ENCODE data around the gene NPL.

Gene NPL

DNA sequence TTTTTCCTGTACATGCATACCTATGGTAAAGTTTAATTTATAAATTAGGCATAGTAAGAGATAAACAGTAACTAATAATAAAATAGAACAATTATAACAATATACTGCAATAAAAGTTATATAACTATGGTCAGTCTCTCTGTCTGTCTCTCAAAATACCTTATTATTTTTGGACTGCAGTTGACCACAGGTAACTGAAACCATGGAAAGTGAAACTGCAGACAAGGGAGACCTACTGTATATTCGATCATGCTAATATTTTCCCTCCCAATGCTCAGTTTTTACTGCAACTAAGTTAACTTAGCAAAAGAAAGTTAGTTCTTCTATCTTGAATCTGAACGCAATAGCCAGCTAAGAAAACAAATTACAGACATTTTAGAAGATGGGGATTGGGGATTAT, 37.3 kb downstream of the NPL start:
- no peaks in the 10 kb centered on the region for H3K4me1 ChIP-seq (ENCODE audit: control insufficient read depth, insufficient read depth, low read length)
- no peak overlapping the region for H3K4me3 ChIP-seq (ENCODE audit: low read length)
- H3K27me3 ChIP-seq (replicated peaks; ENCODE audit: control insufficient read depth, insufficient read depth, low read length), result no peaks in the 10 kb centered on the region
- H3K9me3 ChIP-seq (ENCODE audit: control insufficient read depth, low read length), result no peaks in the 10 kb centered on the region
- no peak for DNase-seq (ENCODE audit: low read depth)
- no peak overlapping the region for H3K9ac ChIP-seq (ENCODE audit: low read length)
- H3K36me3 ChIP-seq (ENCODE audit: control insufficient read depth, insufficient read depth, low read length, severe bottlenecking), result peaks cover 51% of the 10 kb centered on the region

DNA sequence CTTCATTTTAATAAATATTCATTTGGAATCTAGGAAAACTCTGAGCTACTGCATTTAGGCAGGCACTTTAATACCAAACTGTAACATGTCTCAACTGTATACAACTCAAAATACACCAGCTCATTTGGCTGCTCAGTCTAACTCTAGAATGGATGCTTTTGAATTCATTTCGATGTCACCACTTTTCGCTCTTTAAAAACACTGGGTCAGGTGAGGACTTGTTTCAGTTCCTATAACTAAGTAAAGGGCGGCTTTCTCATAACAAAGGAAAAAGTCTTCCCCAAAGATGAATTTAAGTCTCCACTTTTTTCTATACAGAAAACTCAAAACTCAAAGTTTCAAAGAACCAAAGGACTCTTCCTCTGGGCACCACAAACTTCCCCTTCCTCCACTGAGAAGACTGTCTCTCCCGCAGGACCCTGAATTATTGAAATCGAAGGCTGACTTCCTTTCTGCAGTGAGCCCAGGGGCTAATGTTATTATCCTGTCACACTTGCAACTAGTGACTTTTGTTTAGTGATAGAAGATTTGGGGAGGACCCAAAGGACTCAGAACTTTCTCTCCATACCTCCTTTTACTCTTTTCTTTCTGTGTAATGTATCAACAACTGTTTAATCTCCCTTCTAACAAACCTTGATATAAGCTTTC, 39.8 kb downstream of the NPL start:
- Histone ChIP-seq H3K36me3 (ENCODE audit: control insufficient read depth, insufficient read depth, low read length, severe bottlenecking) (peaks cover 41% of the 10 kb centered on the region), H3K4me1 (ENCODE audit: control insufficient read depth, insufficient read depth, low read length) (no peaks in the 10 kb centered on the region), H3K4me3 (ENCODE audit: low read length) (no peak overlapping the region), H3K9ac (ENCODE audit: low read length) (no peak overlapping the region), H3K27me3 (replicated peaks; ENCODE audit: control insufficient read depth, insufficient read depth, low read length) (no peaks in the 10 kb centered on the region), H3K9me3 (ENCODE audit: control insufficient read depth, low read length) (no peaks in the 10 kb centered on the region)
- no peak for DNase-seq (ENCODE audit: low read depth)

DNA sequence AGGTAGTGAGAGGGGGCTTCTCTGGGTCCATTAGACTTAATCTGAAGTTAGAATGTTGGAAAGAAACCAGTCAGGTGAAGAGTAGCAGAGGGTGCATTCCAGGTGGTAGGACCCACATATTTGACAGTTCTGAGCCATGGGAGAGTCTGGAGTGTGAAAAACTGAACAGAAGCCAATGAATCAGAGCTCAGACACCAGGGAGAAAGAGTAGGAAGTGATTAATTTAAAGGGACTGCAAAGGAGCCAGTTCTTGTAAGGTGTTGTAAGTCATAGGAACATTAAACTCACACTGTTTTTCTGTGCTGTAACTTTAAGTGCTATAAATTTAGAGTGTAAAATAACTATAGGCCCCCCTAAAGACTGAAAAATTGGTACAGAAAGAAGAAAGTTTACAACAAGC, 43.7 kb downstream of the NPL start:
- Histone ChIP-seq H3K9ac (ENCODE audit: low read length) (no peak overlapping the region), H3K27me3 (replicated peaks; ENCODE audit: control insufficient read depth, insufficient read depth, low read length) (no peaks in the 10 kb centered on the region), H3K9me3 (ENCODE audit: control insufficient read depth, low read length) (no peaks in the 10 kb centered on the region), H3K4me3 (ENCODE audit: low read length) (no peak overlapping the region), H3K4me1 (ENCODE audit: control insufficient read depth, insufficient read depth, low read length) (no peaks in the 10 kb centered on the region), H3K36me3 (ENCODE audit: control insufficient read depth, insufficient read depth, low read length, severe bottlenecking) (peaks cover 19% of the 10 kb centered on the region)
- DNase-seq (ENCODE audit: low read depth), result no peak

DNA sequence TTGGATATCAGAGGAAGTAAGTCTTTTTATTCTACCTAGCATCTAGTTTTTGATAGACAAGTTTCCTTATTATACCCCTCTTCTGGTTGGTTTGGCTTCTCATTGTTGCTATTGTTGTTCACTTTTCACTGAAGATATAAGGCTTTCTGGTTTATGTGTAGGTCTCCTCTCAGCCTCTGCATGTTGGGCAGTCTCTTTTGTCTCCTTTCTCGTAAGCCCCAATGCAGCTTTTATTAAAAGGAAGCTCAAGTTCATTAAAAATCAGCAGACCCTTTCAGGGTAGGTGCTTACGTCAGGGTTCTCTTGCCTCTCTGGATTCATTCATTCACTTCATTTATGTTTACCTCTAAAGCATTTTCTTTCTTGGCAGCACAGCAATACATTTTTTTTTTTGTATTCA, 44.8 kb downstream of the NPL start:
- Histone ChIP-seq H3K4me1 (ENCODE audit: control insufficient read depth, insufficient read depth, low read length) (no peaks in the 10 kb centered on the region), H3K4me3 (ENCODE audit: low read length) (no peak overlapping the region), H3K27me3 (replicated peaks; ENCODE audit: control insufficient read depth, insufficient read depth, low read length) (no peaks in the 10 kb centered on the region), H3K9me3 (ENCODE audit: control insufficient read depth, low read length) (no peaks in the 10 kb centered on the region), H3K9ac (ENCODE audit: low read length) (no peak overlapping the region), H3K36me3 (ENCODE audit: control insufficient read depth, insufficient read depth, low read length, severe bottlenecking) (peaks cover 8% of the 10 kb centered on the region)
- DNase-seq (ENCODE audit: low read depth), result no peak

DNA sequence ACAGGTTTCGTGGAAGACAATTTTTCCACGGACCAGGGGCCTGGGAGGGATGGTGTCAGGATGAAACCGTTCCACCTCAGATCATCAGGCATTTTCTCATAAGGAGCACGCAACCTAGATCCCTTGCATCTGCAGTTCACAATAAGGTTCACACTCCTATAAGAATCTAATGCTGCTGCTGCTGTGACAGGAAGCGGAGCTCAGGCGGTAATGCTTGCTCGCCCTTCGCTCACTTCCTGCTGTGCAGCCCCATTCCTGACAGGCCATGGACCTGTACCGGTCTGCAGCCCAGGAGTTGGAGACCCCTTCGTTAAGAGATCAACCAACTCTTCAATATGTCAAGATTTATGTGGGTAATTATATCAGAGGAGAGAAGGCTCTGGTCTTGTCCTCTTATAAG, 46.2 kb downstream of the NPL start:
- Histone ChIP-seq H3K9me3 (ENCODE audit: control insufficient read depth, low read length) (no peaks in the 10 kb centered on the region), H3K27me3 (replicated peaks; ENCODE audit: control insufficient read depth, insufficient read depth, low read length) (no peaks in the 10 kb centered on the region), H3K4me3 (ENCODE audit: low read length) (no peak overlapping the region), H3K4me1 (ENCODE audit: control insufficient read depth, insufficient read depth, low read length) (peaks cover 4% of the 10 kb centered on the region), H3K9ac (ENCODE audit: low read length) (no peak overlapping the region), H3K36me3 (ENCODE audit: control insufficient read depth, insufficient read depth, low read length, severe bottlenecking) (no peaks in the 10 kb centered on the region)
- no peak for DNase-seq (ENCODE audit: low read depth)

DNA sequence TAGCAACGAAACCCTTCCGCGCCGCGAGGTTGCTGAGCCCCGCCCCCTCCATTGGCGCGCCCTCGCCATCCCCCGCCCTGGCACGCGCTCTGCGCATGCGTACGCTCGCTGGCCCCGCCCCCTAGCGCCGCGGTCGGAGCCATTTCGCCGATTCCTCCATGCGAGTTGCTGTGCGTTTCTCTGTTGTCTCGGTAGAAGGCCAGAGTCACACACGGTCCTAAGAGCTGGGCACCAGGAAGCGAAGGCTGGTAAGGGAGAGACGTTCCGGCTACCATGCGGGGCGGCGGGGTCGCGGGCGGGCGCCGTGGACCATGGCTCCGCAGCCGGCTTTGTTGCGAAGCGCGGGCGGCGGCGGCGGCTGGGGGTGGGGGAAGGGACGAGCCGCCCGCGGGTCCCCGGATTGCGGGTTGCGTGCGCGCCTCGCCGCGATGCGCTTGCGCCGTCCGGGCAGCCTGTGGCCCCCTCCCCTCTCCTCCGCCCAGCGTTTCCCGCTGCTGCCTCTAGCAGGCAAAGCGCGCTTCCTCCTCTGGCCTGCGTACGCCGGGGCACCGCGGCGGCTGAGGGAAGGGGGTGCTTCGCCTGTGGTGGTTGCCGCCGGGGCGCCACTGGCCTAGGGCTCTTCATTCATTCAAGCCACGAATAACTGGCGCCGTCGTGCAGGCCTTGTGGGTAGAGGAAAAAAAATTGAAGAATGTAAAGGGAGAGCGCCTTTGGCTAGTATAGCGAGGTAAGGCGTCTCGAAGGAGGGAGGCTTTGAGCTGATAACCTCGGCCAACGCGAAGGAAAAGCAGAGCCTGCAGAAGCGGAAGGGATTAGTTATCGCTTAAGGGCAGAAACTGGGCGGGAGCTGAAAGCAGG, 49.9 kb downstream of the NPL start, which contains the start of gene DHX9:
Gene DHX9, plus strand, starts transcription at position 139 of the 858 bp plus-strand sequence. CDS start 3,220 bp downstream, outside the sequence.
- Histone ChIP-seq H3K36me3 (ENCODE audit: control insufficient read depth, insufficient read depth, low read length, severe bottlenecking) (peaks cover 21% of the 10 kb centered on the region), H3K27me3 (replicated peaks; ENCODE audit: control insufficient read depth, insufficient read depth, low read length) (no peaks in the 10 kb centered on the region), H3K9ac (ENCODE audit: low read length) (peak within 1 kb of the TSS; percentile 97), H3K4me3 (ENCODE audit: low read length) (peak within 1 kb of the TSS; percentile 91), H3K9me3 (ENCODE audit: control insufficient read depth, low read length) (no peaks in the 10 kb centered on the region), H3K4me1 (ENCODE audit: control insufficient read depth, insufficient read depth, low read length) (peaks cover 27% of the 10 kb centered on the region)
- peak; percentile 96 for DNase-seq (ENCODE audit: low read depth)

DNA sequence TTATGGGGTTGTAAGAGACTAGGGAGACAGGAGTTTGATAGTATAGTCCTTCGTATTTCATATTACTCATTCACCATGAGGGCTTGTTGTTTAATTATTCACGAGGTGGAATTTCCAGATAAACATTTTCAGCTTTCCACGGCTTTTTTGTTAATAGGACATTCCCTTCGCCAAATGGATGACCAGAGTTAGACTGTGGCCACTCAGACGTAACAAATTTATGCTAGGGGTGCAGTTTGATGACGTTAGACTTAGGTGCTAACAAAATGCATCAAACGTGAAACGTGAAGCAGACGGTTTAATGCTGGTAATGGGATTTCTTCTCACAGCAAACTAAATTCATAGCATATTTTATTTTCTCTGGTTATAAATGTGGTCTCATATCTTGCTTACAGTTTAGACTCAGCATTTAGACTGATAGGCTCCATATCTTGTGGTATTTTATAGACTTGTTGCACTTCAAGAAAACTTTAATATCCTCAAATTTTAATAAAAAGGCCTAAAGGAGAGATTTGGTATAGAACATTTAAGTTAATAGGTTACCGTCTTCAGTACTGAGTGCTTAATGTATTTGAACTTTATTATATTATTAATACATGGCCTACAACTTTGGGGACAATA, 51.9 kb downstream of the NPL start:
- peaks cover 41% of the 10 kb centered on the region for H3K36me3 ChIP-seq (ENCODE audit: control insufficient read depth, insufficient read depth, low read length, severe bottlenecking)
- H3K4me1 ChIP-seq (ENCODE audit: control insufficient read depth, insufficient read depth, low read length), result peaks cover 27% of the 10 kb centered on the region
- H3K9ac ChIP-seq (ENCODE audit: low read length), result no peak overlapping the region
- no peaks in the 10 kb centered on the region for H3K27me3 ChIP-seq (replicated peaks; ENCODE audit: control insufficient read depth, insufficient read depth, low read length)
- H3K9me3 ChIP-seq (ENCODE audit: control insufficient read depth, low read length), result no peaks in the 10 kb centered on the region
- H3K4me3 ChIP-seq (ENCODE audit: low read length), result peak overlapping the region; percentile 91
- peak; percentile 32 for DNase-seq (ENCODE audit: low read depth)

DNA sequence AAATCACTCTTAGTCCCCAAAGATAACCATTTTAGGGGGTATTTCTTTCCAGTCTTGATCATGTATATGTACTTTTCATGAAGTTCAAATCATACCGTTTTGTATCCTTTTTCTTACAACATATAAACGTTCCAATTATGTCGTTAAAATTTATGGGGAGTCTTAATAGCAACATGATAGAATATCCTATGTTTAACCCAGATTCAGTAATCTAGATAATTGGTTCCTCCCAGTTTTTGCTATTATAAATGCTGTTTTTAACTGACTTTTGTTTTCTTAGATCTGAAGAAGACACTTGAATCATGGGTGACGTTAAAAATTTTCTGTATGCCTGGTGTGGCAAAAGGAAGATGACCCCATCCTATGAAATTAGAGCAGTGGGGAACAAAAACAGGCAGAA, 52.7 kb downstream of the NPL start:
- Histone ChIP-seq H3K9me3 (ENCODE audit: control insufficient read depth, low read length) (no peaks in the 10 kb centered on the region), H3K4me3 (ENCODE audit: low read length) (peak overlapping the region; percentile 91), H3K4me1 (ENCODE audit: control insufficient read depth, insufficient read depth, low read length) (peaks cover 27% of the 10 kb centered on the region), H3K9ac (ENCODE audit: low read length) (peak overlapping the region; percentile 42), H3K36me3 (ENCODE audit: control insufficient read depth, insufficient read depth, low read length, severe bottlenecking) (peaks cover 49% of the 10 kb centered on the region), H3K27me3 (replicated peaks; ENCODE audit: control insufficient read depth, insufficient read depth, low read length) (no peaks in the 10 kb centered on the region)
- DNase-seq (ENCODE audit: low read depth), result no peak

DNA sequence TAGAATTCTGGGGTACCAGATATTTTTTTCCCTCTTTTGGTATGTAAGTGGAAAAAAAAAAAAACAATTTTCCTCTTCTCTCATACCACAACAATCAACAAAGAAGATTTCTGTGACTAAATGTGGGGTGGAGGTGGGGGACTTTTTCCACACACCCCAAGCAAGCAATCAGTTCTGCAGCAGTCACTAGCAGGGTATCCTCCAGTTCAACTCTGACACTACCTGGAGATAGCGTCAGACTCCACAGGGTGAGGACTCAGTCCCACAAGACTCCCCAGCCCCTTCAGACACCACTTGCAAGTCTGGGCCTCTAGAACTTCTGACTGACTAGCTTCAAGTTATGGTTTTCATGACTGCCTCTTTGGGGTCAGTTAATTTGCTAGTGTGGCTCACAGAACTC, 55.8 kb downstream of the NPL start:
- Histone ChIP-seq H3K36me3 (ENCODE audit: control insufficient read depth, insufficient read depth, low read length, severe bottlenecking) (peaks cover 80% of the 10 kb centered on the region), H3K4me3 (ENCODE audit: low read length) (no peak overlapping the region), H3K9ac (ENCODE audit: low read length) (no peak overlapping the region), H3K9me3 (ENCODE audit: control insufficient read depth, low read length) (no peaks in the 10 kb centered on the region), H3K4me1 (ENCODE audit: control insufficient read depth, insufficient read depth, low read length) (peaks cover 27% of the 10 kb centered on the region), H3K27me3 (replicated peaks; ENCODE audit: control insufficient read depth, insufficient read depth, low read length) (no peaks in the 10 kb centered on the region)
- no peak for DNase-seq (ENCODE audit: low read depth)

DNA sequence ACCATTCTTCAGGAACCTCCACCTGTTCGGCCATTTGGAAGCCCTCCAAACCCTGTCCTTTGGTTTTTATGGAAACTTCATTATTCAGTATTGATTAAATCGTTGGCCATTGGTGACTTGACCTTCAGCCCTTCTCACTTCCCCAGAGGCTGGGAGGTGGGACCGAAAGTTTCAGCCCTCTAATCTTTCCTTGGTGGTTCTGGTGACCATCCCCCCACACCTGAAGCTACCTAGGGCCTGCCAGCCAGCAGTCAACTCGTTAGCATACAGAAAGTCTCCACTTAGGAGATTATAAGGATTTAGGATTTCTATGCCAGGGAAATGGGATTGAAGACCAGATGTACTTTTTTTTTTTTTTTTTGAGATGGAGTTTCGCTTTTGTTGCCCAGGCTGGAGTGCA, 56.3 kb downstream of the NPL start:
- peaks cover 85% of the 10 kb centered on the region for H3K36me3 ChIP-seq (ENCODE audit: control insufficient read depth, insufficient read depth, low read length, severe bottlenecking)
- DNase-seq (ENCODE audit: low read depth), result no peak
- H3K4me1 ChIP-seq (ENCODE audit: control insufficient read depth, insufficient read depth, low read length), result peaks cover 22% of the 10 kb centered on the region
- H3K27me3 ChIP-seq (replicated peaks; ENCODE audit: control insufficient read depth, insufficient read depth, low read length), result no peaks in the 10 kb centered on the region
- H3K9ac ChIP-seq (ENCODE audit: low read length), result no peak overlapping the region
- no peaks in the 10 kb centered on the region for H3K9me3 ChIP-seq (ENCODE audit: control insufficient read depth, low read length)
- no peak overlapping the region for H3K4me3 ChIP-seq (ENCODE audit: low read length)

DNA sequence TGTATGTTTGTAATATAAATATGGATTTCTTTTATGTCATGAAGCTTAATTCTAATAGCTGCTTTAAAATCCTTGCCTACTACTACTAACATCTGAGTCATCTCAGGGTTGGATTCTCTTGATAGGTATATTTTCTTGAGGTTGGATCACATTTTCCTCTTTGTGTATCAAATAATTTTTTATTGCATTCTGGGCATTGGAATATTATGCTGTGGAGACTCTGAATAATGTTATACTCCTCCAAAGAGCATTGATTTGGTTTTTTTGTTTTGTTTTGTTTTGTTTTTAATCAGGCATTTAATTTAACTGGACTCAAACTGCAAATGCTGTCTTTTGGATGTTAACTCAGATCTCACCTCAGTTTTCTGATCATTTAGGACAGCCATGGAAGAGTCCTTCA, 57.5 kb downstream of the NPL start:
- Histone ChIP-seq H3K27me3 (replicated peaks; ENCODE audit: control insufficient read depth, insufficient read depth, low read length) (no peaks in the 10 kb centered on the region), H3K9ac (ENCODE audit: low read length) (no peak overlapping the region), H3K9me3 (ENCODE audit: control insufficient read depth, low read length) (no peaks in the 10 kb centered on the region), H3K4me3 (ENCODE audit: low read length) (no peak overlapping the region), H3K4me1 (ENCODE audit: control insufficient read depth, insufficient read depth, low read length) (peaks cover 17% of the 10 kb centered on the region), H3K36me3 (ENCODE audit: control insufficient read depth, insufficient read depth, low read length, severe bottlenecking) (peaks cover 97% of the 10 kb centered on the region)
- DNase-seq (ENCODE audit: low read depth), result no peak

Data from adipocyte (in vitro differentiated cells).